GM18873 (cell line): Measurements from ENCODE around the gene GNPTG.

Experiments
- ATAC-seq: cut with Tn5 transposase; IDR thresholded peaks from one replicate; pipeline ENCODE4 v1.9.1; 2021; ENCODE audit warnings: mild to moderate bottlenecking, moderate library complexity, moderate number of reproducible peaks; ENCODE audit not compliant: unreplicated experiment, low FRiP score

Gene GNPTG

DNA sequence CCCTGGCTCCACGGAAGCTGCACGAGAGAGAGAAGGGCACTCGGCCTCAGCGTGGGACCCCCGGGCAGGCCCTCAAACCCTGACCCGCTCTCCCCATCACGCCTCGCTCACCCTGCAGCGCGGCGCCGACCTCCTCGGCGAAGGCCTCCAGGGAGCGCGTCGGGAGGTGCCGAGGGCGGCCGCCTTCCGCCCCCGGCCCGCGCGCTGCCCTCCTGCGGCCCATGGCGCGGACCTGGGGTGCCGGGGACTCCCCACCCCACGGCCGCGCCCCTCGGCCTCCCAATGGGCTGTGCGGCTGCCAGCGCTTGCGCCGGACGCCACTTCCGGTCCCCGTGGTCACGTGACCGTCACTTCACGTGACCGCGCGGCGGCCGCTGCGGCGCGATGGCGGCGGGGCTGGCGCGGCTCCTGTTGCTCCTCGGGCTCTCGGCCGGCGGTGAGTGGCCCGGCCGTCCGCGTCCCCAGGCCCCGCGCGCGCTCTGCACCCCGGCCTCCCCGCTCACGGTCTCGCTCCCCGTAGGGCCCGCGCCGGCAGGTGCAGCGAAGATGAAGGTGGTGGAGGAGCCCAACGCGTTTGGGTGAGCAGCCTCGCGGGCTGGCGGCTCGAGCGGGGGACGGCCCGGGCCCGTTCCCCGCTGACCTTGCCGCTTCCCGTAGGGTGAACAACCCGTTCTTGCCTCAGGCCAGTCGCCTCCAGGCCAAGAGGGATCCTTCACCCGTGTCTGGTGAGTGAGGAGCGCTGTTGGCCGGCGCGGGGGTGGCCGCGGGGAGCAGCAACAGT, at the start of gene GNPTG, which contains the start of gene TSR3:
GNPTG (plus strand) TSS at position 350 of the 781 bp plus-strand sequence; CDS start at position 385, 35 bp downstream.
TSR3 (minus strand) TSS at position 297 of the 781 bp plus-strand sequence; CDS start at position 223, 74 bp downstream.
- ATAC-seq, result no peak

DNA sequence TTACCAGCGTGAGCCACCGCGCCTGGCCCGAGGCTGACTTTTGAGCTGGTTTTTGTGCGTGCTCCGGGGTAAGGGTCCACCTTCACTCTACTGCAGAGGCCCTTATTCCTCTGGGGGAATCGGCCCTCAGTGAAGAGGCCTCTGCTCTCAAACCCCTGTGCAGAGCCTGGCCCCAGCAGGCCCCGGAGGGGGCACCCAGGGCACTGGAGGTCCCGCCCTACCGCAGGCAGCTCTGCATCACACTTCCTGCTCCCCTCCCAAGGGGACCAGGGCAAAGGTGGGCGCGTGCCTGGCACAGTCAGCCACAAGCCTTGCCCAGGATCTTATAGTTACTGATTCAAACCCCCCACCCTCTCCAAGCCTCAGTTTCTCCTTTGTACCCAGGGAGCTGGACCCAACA, 45.9 kb upstream of the GNPTG start:
- ATAC-seq, result no peak

DNA sequence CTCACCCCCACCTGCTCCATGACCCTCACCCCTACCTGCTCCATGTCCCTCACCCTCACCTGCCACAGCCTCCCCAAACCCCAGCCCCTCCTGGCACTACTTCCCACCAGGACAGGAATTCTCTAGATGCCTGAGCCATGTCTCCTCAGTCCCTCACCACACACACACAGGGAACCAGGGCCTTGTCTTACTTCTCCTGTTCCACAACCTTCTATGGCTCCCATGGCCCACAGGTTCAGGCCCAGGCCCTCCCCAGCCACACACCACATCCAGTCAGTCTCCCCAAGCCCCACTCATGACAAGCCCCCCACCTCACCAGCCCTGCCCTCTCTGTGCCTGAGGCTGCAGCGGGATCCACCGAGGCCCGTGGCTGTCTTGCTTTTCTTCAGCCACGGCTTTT, 45.4 kb upstream of the GNPTG start:
- ATAC-seq, result no peak

DNA sequence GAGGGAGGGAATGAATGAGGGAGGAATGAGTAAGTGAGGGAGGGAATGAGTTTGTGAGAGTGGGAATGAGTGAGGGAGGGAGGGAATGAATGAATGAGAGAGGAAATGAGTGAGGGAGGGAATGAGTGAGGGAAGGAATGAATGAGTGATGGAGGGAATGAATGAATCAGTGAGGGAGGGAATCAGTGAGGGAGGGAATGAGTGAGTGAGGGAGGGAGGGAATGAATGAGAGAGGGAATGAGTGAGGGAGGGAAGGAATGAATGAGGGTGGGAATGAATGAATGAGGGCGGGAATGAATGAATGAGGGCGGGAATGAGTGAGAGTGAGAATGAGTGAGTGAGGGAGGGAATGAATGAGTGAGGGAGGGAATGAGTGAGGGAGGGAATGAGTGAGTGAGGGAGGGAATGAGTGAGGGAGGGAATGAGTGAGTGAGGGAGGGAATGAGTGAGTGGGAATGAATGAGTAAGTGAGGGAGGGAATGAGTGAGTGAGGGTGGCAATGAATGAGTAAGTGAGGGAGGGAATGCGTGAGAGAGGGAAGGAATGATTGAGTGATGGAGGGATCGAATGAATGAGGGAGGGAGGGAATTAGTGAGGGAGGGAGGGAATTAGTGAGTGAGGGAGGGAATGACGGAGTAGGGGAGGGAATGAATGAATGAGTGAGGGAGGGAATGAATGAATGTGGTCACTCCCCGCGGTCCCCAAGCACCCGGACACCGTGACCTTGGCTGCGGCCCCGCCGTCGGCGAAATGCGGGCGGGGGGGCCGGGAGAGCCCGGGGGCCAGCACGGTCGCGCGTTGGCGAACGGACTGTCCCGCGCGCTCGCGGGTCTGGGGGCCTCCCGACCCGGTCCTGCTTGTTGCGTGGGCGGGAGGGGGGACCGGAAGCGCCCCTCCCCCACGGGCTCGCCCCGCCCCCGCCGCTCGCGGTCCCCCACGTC, 43.4 kb upstream of the GNPTG start:
- ATAC-seq, result no peak

DNA sequence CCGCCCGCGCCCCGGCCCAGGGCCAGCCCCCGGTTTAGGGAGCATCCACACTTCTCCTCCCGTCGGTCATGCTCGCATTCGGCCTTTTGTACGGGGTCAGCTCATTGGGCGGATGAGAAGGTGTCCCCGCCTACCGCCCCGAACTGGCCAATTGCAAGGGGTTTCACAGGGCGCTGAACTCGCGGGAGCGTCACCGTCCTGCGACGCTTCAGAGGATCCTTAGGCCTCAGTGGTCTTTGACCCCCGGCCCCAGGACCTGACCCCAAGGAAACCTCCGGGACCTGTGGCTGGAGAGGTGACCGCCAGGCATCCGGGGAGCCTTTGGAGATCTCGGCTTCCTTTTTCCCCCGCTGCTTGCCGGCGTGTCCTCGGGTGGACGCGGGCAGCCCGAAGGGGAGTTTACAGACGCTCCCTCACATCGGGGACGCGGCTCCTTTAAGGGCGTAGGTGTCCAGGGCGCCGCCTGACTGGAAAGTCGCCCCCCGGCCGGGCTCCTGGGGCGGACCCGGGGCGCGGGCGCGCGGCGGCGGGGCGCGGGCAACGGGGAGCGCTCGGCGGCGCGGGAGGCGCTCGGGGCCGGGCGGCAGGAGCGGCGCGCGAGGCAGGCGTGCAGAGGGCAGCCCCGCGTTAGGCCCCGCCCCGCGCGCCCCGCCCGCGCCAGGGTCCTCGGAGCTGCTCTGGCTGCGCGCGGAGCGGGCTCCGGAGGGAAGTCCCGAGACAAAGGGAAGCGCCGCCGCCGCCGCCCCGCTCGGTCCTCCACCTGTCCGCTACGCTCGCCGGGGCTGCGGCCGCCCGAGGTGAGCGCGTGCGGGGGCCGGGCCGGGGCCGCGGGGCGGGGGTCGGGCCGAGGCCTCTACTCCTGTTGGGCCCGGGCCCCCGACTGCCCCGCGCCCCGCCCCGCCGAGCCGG, 42.5 kb upstream of the GNPTG start, which contains the start of gene UBE2I:
UBE2I (plus strand) TSS at position 660 of the 909 bp plus-strand sequence. CDS start 4,395 bp downstream, outside the sequence.
- peak; percentile 62 for ATAC-seq

DNA sequence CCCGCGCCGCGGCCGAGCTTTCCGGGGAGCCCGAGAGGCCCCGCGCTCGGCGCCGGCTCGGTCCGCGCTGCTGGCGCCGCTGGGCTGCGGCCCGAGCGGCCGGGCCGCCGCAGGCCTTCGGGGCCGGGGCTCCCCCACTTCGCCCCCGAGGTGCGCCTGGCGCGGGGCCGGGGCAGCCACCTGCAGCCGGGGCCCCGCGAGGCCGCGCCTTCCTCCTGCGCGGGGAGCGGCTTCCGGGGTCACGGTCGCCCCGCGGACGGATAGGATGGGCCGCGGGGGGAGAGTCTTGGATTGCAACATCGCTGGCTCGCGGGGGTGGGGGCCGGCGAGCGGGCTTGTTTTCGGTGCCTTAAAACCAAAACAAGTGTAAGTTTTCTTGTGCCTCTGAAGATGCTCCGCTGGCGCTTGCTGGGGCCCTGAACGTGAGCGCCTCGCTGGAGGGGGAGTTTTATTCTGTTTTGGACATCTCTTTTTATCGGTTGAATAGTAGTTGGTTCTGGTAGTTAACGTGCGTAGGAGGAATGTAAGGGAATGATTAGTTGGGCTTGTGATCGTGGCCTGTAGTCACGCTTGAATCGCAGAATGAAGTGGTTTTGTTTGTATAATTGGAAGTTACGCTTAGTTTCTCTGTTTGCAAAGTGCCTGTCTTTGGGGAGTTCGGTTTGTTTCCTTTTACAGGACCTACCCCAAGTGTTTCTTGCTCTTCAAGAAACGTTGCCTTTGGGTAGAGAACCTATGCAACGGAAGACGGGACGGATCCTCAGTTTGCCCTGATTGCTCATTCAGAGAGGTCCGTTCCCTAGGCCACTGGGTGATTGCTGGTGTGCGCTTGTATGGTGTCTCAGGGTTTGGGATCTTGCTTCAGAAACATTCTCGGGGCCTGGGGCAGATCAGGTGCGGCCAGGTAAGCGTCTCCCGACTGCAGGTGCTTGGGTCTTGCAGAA, 41.6 kb upstream of the GNPTG start:
- ATAC-seq, result no peak

DNA sequence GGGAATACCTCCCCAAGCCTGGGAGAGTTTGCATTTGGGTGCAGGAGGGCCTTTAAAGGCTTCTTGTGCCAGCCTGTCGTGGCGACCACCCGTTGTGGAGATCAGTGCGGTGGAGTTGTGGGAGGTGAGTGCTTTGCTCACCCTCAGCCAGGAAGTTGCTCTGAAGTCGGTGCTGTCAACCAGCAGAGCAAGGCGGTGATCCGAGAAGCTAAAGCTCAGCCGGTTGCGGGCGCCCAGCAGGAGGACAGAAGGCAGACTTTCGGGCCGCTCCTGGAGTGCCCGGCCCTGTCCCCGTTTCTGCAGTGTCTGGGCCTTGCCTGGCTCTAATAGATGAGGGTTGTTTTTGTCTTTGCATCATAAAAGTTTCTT, 40.9 kb upstream of the GNPTG start:
- no peak for ATAC-seq

DNA sequence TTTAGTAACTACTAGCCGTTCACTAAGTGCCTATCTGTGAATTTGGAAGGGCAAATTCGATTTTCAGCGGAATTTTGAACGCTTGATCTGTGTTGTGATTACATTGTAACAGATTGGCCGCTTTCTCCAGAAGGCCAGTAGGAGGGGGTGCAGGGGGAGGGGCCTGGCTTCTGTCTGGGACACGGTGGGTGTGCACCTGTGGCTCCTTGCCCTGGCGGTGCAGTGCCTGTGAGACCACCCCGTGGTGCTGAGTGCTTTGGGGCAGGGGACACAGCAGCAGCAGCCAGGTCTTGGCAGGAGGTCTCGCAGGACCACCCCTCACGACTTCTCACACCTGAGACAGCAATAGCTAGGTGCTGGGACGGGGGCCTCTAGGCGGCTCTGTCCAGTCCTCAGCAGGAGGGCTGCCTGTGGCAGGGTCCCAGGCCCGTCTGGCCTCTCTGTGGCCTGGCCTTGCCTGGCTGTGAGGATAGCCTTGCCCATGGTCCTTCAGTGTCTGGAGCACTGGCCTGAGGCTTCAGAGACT, 40.5 kb upstream of the GNPTG start:
- ATAC-seq, result no peak

DNA sequence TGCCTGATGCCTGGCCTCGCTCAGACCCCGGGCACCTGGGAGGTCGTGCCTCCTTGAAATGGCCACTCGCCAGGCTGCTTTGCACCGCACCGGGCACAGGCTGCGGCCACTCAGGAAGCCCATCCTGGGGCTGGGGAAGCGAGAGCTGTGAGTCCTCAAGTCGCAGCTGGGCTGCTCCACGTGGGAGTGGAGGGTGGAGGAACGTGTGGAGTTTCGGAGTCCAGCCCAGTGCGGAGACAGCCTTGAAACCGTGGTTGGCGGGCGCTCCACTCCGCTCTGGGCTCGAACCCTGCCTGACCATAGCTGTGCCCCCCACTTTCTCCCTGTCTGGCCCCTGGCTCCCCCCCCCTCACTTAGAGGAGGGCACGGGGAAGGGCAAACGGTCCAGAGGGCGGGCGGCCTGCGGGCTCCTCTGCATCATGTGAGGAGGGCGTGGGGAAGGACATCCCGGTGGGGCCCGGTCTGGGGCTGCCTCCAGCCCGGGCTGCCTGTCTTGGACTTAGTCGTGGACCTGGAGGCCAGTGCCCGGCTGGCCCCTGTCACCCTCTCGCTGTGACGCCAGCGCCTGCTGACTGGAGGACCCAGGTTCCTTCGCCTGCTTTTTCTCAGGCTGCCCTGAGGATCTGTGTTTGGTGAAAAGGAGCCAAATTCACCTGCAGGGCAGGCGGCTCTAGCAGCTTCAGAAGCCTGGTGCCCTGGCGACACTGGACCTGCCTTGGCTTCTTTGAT, 39.8 kb upstream of the GNPTG start:
- no peak for ATAC-seq

DNA sequence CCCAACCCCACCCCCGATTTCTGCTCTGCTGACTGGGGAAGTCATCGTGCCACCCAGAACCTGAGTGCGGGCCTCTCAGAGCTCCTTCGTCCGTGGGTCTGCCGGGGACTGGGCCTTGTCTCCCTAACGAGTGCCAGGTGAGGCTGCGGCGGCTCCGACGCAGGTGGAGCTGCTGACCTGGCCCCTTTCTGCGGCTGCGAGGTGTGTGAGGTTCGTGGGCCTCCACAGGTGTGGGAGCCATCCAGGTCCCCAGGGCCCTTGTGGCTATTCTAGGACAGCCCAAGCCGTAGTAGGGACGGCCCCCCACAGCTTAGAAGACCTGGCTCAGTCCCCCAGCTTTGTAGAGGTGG, 39.3 kb upstream of the GNPTG start:
- no peak for ATAC-seq

DNA sequence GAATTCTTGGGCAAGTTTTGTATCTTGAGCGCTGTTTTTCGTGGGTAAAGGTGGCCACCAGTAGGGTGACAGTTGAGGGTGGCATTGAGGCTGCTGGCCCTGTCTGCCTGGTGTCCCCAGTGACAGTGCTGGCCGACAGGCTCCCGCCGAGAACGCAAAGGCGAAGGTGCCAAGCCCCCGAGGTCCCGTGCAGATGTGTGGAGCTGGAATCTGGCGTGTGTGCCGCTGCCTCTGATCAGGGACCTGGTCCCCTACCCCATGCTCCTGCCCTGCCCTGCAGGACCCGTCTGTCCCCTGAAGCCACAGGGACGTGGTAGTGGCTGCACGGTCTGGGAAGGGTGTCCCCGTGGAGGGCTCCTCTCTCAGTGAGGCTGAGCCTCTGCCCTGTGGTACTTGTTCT, 38.8 kb upstream of the GNPTG start:
- ATAC-seq, result no peak

DNA sequence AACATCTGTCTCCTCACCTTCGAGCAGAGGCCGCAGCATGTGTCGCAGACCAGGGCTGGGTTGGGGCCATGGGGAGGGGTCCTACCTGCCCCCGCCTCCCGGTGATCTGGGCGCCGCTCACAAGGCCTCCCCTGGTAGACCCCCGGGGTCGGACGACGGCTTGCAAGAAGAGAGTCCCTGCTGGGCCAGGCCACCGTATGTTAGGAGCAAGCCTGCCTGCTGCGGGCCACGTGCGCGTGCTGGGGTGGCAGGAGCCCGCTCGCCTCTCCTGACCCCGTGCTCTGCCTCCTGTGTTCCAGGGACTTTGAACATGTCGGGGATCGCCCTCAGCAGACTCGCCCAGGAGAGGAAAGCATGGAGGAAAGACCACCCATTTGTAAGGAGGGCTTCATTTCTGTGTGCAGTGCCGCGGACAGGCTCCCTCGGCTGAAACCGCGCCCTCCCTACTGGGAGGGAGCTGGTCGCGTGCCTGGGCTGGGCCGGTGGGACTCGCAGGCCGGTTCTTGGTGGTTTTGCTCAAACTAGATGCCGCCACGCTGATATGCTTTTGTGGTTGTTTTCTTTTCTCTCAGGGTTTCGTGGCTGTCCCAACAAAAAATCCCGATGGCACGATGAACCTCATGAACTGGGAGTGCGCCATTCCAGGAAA, 37.9 kb upstream of the GNPTG start:
- ATAC-seq, result no peak

DNA sequence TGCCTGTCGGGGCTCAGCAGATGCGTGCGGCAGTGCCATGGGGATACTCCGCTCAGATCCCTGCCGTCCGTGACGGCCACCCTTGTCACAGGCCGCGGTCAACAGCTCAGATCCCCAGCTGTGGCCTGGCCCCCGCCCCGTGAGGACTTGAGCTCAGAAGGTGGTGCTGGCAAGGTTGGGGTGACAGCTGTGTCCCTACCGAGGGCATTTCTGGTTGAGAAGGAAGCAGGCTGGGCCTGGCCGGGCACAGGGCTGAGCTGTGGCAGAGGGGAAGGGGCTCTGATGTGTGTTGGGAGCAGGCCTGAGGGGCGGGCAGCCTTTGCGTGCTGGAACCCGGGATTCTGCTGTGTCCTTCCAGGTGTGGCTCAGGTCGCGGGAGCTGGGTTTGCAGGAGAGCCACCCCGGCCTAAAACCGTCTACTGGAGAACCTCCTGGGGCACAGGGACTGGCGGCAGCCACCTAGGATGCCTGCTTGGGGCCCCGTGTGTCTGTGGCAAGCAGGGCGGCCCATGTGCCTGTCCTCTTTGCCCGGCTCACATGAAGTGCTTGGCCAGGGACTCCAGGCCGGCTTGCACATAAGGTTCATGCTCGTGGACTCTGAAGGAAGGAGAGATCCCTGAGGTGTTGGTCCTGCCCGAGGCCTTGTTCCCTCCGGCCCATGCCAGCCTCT, 37.2 kb upstream of the GNPTG start:
- no peak for ATAC-seq

DNA sequence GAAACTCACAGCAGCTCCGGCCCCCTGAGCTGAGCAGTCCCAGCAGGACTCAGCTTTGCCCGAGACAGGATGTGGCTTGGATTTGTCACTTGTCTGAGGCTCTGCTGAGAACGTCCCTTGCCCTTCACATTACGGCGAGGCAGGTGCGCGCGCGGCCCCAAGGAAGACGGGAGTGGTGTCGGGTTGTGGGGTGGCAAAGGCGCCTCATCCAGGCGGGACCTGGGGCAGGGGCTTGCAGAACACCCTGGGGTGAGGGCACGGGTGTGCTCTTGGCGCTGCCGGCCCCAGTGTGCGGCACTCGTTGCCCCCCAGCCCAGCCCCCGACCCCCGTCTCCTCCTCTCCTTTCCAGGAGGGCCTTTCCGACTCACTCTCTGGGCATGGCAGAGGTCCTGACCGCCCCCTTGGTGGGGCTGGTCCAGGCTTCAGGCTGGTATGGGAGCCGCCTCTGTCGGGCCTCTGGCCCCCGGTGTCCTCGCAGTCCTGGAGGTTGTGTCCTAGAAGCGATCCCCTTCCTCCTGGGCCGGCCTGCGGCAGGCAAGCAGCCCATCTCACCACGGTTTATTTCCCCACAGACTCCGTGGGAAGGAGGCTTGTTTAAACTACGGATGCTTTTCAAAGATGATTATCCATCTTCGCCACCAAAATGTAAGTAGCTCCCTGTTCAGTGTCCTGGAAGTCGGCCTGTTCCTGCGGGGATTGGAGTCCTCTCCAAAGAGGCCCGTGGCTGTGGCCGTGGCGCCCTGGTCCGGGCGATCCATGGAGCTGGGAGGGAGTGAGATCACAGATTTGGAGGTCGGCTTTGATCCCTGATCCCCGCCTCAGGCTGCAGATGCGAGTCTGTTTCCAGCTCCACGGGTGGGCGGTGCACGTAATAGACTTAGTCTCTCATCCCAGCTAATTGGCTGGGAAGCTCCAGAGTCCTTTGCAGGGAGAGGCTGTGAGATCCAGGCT, 36.4 kb upstream of the GNPTG start:
- ATAC-seq, result no peak

DNA sequence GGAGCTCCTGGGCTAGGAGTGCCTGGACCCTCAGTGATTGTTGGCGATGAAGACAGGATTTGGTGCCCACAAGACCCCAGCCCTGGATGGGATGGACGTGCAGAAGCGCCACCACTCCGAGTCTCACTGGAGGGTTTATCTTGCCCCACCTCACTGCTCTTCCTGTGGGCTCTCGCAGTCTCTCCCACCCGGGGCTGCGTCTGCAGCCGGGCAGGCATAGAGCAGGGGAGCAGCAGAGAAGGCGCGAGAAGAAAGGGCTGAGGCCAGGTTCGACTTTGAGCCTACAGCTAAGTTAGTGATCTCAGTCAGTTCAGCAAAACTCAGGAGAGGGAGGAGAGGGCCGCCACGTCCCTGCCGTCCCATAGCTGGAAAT, 35.7 kb upstream of the GNPTG start:
- no peak for ATAC-seq
